UCSD-AML1 (cell line): ENCODE measurements around the gene OR52N1.

ENCODE experiments used
- DNase-seq: peaks from one replicate; lab custom pipeline; 2025; ENCODE audit not compliant: unreplicated experiment; lab: John Stamatoyannopoulos, UW

The OR52N1 gene

GRCh38 chr11:5791165-5791564 lies at the start of gene OR52N1:
Gene OR52N1, minus strand, starts transcription at chr11:5791265. Its CDS starts 2,449 bp downstream, at chr11:5788816.
- no peak for DNase-seq

GRCh38 chr11:5837695-5838094 lies 46.6 kb upstream of the OR52N1 start:
- no peak for DNase-seq

- no peak for DNase-seq
Measured at GRCh38 chr11:5833446-5833845, 42.4 kb upstream of the OR52N1 start.

DNA sequence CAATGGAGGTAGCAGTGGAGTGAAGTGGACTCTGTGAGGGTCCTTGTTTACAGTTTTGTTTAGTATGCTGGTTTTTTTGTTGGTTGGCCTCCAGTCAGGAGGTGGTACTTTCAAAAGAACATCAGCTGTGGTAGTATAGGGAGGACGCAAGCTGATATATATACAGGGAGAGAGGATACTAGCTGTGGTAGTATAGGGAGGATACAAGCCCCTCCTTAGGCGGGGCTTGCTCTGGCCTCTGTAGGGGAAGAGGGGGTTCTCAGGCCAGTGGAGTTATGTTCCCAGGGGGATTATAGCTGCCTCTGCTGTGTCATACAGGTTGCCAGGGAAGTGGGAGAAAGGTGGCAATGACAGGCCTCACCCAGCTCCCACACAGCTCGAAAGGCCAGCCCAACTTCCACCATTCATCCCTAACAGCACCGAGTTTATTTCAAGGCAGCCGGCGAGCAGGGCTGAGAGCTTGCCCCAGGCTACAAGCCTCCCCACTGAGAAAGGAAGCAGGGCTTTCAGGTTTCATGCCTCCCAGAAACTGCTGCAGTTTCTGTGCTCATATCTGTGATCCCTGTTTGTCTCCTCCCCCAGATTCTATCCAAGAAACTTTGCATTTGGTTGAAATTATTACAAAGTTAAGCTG lies 40.2 kb upstream of the OR52N1 start:
- no peak for DNase-seq

DNA sequence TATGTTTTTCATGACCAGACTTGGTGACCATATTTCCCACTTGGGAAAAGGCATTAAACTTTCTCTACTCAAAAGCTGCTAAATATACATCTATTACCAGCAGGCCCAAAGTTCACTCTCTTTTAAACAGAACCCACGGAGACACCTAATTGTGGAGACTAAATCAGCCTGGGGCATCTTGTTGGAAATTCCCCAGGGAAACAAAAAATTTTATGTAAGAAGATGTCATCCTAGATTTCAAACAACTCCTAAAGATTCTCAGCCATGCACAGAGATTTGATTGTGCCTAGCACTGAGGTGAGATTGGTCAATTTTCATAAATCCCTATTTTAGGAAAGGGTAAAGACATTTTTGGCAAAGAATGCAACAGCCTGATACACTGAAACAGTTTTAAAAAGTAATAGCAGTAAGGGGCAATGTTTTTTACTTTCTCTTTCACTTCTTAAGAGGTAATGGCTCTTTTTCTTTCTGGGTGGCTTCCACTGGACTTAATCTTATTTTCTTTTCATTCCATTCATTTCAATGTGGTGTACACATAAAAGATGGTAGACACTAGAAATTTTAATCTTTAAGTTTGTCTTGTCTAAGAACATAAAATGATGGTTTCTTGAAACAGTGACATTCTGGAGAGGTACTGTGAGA lies 27.3 kb upstream of the OR52N1 start:
- no peak for DNase-seq

DNA sequence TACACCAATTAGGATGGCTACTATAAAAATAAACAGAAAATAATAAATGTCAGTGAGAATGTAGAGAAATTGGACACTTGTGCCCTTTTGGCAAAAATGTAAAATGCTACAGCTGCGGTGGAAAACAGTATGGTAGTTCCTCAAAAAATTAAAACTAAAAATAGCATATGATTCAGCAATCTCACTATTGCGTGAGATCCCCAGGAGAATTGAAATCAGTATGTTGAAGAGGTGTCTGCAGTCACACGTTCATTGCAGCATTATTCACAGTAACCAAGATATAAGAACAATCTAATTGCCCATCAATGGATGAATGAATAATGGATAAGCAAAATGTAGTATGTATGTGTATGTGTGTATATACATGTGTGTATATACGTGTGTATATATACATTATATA lies 24.5 kb upstream of the OR52N1 start:
- DNase-seq, result no peak

- no peak for DNase-seq
Measured at GRCh38 chr11:5809905-5810795, 19.1 kb upstream of the OR52N1 start.

DNA sequence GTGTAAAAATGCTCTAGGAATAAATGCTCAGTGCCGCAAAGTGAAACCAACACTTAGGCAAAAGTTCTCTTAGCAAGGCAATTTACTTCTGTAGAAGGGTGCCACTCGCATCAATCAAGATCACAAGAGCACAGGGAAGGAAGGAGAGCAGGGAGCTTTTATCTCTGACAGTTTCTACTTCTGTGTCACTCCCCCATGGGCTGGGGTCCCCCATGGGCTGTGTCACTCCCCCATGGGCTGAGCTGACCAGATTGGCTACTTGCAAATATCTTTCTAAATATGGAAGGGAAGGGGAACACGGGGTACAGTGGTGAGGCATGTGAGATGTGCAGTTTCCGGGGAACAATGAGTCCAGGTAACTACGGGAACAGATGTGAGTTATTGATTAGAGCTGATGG lies 18.1 kb upstream of the OR52N1 start:
- DNase-seq, result peak; percentile 68

GRCh38 chr11:5808500-5809121 lies 17.5 kb upstream of the OR52N1 start, which contains the start of gene OR52N2:
Gene OR52N2, plus strand, starts transcription at chr11:5808924. Its CDS starts 11,412 bp downstream, at chr11:5820336.
- peak; percentile 81 for DNase-seq

DNA sequence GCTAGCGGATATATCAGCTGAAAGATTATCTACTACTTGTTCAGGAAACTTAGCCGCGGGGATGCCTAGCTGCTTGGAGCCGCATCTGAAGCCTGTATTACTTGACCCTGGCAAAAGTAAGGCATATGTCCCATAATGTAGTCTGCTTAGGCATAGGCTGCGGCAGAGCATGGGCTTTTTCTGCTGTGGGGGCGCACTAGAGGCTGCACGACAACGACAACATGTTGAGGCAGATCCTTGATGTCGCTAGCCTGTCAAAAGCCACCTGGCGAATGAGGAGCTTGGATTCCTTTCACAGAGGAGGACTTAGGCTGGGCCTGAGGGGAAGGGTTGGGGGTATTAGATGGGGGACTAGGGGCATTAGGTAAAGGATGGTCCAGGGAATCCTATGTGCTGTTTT lies 16.5 kb upstream of the OR52N1 start:
- DNase-seq, result peak; percentile 64

GRCh38 chr11:5803982-5804381 lies 12.9 kb upstream of the OR52N1 start:
- DNase-seq, result no peak

GRCh38 chr11:5796541-5796940 lies 5.5 kb upstream of the OR52N1 start:
- no peak for DNase-seq

- DNase-seq, result no peak
Measured at GRCh38 chr11:5783255-5783654, 7.8 kb downstream of the OR52N1 start, which contains the start of gene OR52N5. Gene OR52N5, minus strand, starts transcription at chr11:5783355. Its CDS starts 4,721 bp downstream, at chr11:5778634.

DNA sequence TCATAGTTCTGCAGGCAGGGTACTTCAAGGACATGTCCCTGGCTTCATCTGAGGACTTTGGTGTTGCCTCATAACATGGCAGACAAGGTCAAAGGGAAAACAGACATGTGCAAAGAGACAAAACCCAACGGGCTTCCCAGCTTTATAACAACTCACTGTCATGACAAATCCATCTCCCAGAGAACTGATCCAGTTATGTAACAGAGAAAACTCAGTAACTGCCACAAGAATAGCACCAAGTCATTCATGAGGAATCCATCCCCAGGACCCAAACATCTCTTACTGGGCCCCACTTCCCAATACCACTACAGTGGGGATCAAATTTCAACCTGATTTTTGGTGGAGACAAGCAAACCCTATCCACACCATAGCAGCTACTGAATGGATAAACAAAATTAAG lies 24.0 kb downstream of the OR52N1 start:
- DNase-seq, result no peak

DNA sequence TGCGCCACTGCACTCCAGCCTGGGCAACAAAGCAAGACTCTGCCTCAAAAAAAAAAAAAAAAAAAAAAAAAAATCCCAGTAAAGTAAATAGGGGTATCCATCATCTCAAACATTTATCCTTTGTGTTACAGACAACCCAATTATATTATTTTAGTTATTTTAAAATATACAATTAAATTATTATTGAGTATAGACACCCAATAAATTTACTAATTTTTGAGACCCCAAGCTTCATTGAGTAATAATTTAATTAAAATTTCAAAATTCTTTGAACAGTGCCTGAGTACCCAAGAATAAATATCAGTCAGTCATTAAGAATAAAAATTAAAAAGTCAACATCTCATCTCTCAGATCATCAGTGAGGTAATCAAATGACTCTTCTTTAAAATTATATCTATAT lies 37.1 kb downstream of the OR52N1 start, which contains the start of gene OR52N4:
Gene OR52N4 (plus strand): TSS at position 301 of the 400 bp plus-strand sequence. CDS start 498 bp downstream, outside the sequence.
- no peak for DNase-seq

GRCh38 chr11:5749836-5750235 lies 41.2 kb downstream of the OR52N1 start:
- DNase-seq, result no peak

DNA sequence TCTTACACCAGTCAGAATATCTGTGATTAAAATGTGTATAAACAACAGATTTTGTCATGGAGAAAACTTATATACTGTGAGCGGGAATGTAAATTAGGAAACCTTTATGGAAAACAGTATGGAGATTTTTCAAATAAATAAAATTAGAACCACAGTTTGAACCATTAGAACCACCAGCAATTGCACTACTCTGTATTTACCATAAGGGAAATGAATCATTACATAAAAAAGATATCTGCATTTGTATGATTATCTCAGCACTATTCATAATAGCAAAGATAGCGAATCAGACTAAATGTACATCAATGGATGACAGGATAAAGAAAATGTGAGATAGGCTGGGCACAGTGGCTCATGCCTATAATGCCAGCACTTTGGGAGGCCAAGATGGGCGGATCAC lies 44.5 kb downstream of the OR52N1 start:
- DNase-seq, result no peak

DNA sequence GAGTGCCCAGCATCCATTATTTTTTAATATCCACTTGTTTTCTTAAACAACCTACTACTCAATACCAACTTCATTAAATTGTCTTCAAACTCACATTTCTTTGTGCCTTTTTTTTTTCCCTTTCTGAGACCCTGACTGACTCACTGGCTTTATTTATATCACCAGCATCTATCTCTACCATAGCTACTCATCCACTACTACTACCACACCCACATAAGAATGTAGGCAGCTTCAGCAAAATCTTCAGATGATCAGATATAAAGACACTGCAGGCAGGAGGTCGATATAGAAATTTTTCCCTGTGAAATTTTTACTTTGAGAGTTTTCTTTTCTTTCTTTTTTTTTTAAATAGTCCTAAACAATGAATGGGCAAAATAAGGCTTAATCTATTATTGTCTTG lies 52.6 kb downstream of the OR52N1 start:
- no peak for DNase-seq

DNA sequence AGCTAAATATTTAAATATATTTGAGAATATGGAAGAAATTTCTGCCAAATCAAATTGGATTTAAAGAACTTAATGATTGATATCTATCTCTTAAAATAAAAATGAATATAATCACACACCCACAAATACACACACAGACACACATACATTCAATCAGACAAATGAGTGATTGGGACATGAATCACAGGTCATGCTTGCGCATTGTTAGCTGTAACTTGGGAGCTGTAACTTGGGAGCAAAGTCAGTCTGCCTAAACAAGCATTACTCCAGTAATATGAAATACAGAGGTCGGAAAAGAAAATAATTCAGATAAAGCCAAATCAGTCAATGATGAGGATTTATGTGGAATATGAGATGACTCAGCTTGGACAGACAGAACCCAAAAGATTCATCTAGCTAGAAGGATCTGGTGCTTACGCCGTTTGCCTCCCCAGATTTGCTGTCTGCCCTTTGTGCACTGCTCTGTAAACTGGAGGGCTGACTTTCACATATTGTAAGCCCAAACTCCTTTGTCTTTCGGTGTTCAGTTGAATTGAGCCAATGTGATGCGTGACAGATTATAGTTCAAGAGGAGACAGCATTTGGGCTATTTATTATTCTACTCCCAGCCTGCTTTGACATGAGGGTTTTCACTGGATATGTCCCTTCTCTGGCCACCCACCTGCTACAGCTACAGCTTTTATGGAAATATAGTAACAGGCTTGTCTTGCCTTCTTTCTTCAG lies 53.2 kb downstream of the OR52N1 start:
- DNase-seq, result no peak

GRCh38 chr11:5737091-5737490 lies 54.0 kb downstream of the OR52N1 start:
- no peak for DNase-seq
